ENCODE results near the gene MUSTN1.

DNA sequence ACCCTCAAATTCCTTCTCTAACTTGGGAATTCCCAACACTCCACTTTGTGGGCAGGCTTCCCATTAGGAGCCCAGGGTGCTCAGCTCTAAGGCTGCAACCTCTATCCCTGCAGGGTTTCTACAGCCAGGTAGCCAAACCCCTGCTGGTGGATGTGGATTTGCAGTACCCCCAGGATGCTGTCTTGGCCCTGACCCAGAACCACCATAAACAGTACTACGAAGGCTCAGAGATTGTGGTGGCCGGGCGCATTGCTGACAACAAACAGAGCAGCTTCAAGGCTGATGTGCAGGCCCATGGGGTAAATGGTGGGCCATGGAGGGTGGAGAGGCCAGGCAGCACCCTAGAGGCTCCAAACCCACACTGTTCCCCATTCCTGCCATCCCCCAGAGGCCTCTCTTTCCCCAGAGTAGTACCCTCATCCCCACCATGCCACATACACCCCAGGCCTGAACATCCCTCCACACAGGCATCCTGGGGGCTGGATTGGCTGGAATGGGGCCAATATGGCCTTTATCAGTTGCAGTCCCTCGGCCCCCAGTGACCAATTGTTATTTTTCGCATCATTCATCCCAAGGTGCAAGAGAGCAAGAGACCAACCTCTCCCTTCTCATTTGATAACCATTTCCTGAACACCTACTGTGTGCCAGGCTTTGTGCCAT is 49.8 kb downstream of the MUSTN1 start:
- TF ChIP-seq, protein P1, sequence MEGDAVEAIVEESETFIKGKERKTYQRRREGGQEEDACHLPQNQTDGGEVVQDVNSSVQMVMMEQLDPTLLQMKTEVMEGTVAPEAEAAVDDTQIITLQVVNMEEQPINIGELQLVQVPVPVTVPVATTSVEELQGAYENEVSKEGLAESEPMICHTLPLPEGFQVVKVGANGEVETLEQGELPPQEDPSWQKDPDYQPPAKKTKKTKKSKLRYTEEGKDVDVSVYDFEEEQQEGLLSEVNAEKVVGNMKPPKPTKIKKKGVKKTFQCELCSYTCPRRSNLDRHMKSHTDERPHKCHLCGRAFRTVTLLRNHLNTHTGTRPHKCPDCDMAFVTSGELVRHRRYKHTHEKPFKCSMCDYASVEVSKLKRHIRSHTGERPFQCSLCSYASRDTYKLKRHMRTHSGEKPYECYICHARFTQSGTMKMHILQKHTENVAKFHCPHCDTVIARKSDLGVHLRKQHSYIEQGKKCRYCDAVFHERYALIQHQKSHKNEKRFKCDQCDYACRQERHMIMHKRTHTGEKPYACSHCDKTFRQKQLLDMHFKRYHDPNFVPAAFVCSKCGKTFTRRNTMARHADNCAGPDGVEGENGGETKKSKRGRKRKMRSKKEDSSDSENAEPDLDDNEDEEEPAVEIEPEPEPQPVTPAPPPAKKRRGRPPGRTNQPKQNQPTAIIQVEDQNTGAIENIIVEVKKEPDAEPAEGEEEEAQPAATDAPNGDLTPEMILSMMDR (IDR thresholded peaks at IDR 0.05) = no peak
- no peak for TF ChIP-seq POLR2AphosphoS5 (IDR thresholded peaks at IDR 0.05)
- no peak for TF ChIP-seq POLR2A (IDR thresholded peaks at IDR 0.05)

Measured in sigmoid colon (tissue), 4 donors.